Measurements from ENCODE around the gene GSX2. TPM values are rescaled to one million over a fixed set of nuclear protein-coding genes. Genes with fewer than 3 reads are reported as not detected.

GSX2 gene
- total and polyA plus RNA-seq, 2 donors, result not detected

DNA sequence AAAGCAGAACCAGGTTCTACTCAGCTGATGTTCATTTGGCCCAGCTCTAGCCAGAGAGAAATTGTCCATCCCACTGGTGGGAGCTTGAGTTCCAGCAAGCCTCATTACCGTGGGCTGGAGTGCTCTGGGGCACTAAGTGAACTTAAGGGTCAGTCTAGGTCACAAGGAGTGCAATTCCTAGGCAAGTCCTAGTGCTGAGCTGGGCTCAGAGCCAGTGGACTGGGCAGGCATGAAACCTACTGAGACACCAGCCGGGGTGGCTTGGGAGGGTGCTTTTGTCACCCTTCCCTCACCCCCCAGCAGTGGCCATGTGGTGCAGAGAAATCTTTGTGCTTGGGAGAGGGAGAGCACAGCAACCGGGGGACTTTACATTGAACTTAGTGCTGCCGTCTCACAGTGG lies 39.4 kb downstream of the GSX2 start:
- WGBS, result 56% methylated on average over 4 of the region's 4 CpGs
- H3K27ac ChIP-seq (ENCODE audit: low read depth), result no peak overlapping the region
- no peaks in the 10 kb centered on the region for H3K36me3 ChIP-seq (ENCODE audit: insufficient read depth)
- no peaks in the 10 kb centered on the region for H3K4me1 ChIP-seq (ENCODE audit: insufficient read depth)
- DNase-seq (ENCODE audit: extremely low spot score), result no peak
- no peak overlapping the region for H3K4me3 ChIP-seq (ENCODE audit: low read depth, low read length)

DNA sequence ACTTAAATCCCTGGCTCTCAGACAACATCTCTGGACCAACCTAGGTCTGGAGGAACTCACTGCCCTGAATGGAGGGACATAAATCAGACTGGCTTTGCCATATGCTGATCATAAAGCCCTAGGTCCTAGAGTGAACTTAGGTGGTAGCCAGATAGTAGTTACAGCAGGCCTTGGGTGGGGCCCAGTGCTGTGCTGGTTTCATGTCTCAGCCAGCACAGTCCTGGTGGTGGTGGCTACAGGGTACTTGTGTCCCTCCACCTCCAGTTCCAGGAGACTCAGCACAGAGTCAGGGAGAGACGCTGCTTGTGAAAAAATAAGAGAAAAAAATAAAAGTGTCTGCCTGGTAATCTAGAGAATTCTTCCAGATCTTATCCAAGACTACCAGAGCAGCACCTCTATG lies 40.3 kb downstream of the GSX2 start:
- Histone ChIP-seq H3K4me1 (ENCODE audit: insufficient read depth) (no peaks in the 10 kb centered on the region), H3K4me3 (ENCODE audit: low read depth, low read length) (no peak overlapping the region), H3K27ac (ENCODE audit: low read depth) (no peak overlapping the region), H3K36me3 (ENCODE audit: insufficient read depth) (no peaks in the 10 kb centered on the region)
- 96% methylated on average over 1 of the region's 1 CpG for WGBS
- DNase-seq (ENCODE audit: extremely low spot score), result no peak

DNA sequence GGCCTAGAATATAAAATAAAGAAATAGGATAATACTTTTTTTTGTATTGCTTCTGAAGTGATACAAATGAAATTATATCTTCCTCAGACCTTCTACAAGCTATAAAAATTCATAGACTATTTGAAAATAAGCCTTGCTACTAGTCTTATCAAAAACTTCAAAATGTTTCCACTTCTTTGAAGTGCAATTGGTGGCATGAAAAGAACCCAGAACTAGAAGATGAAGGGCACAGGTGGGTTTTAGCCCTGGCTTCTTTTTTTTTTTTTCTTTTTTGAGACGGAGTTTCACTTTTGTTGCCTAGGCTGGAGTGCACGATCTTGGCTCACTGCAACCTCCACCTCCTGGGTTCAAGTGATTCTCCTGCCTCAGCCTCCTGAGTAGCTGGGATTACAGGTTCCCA lies 44.2 kb downstream of the GSX2 start:
- Histone ChIP-seq H3K27ac (ENCODE audit: low read depth) (no peak overlapping the region), H3K4me3 (ENCODE audit: low read depth, low read length) (no peak overlapping the region), H3K4me1 (ENCODE audit: insufficient read depth) (no peaks in the 10 kb centered on the region), H3K36me3 (ENCODE audit: insufficient read depth) (no peaks in the 10 kb centered on the region)
- DNase-seq (ENCODE audit: extremely low spot score), result no peak
- WGBS, result 90% methylated on average over 2 of the region's 2 CpGs

DNA sequence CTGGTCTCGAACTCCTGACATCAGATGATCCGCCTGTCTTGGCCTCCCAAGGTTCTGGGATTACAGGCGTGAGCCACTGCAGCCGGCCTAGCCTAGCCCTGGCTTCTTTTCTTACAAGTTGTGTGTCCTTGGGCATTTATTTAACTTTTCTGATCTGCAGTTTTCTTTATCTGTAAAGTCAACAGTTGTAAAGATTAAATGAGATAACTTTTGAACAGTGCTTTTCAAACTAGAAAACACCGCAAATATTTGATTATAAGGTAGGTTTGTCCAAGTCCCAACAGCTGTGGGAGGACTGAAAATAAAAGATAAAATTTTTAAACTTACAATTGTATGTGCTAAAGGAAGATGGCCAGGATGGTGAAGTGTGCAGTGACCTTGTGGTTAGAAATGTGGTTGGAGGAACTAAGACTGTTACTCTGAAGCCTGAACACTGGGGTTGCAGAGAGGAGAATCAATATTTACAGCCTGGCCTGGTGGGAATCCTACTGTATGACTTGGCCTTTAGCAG lies 44.8 kb downstream of the GSX2 start:
- 60% methylated on average over 5 of the region's 5 CpGs for WGBS
- DNase-seq (ENCODE audit: extremely low spot score), result no peak
- Histone ChIP-seq H3K4me1 (ENCODE audit: insufficient read depth) (no peaks in the 10 kb centered on the region), H3K4me3 (ENCODE audit: low read depth, low read length) (no peak overlapping the region), H3K36me3 (ENCODE audit: insufficient read depth) (no peaks in the 10 kb centered on the region), H3K27ac (ENCODE audit: low read depth) (no peak overlapping the region)

DNA sequence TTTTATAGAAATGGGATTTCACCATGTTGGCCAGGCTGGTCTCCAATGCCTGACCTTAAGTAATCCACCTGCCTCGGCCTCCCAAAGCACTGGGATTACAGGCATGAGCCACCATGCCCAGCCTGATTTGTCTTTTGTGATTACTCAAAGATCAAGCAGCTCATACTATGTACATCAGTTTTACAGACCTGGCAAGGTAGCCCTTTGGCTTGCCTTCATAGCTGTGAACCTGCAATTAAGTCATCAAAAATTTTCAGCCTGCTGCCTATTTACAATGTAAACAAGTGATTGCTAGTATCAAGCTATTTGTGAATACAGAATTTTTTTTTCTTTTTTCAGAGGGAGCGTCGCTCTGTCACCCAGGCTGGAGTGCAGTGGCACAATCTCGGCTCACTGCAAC lies 46.2 kb downstream of the GSX2 start:
- no peak overlapping the region for H3K4me3 ChIP-seq (ENCODE audit: low read depth, low read length)
- 87% methylated on average over 4 of the region's 4 CpGs for WGBS
- no peak for DNase-seq (ENCODE audit: extremely low spot score)
- H3K4me1 ChIP-seq (ENCODE audit: insufficient read depth), result no peaks in the 10 kb centered on the region
- H3K27ac ChIP-seq (ENCODE audit: low read depth), result no peak overlapping the region
- H3K36me3 ChIP-seq (ENCODE audit: insufficient read depth), result no peaks in the 10 kb centered on the region

DNA sequence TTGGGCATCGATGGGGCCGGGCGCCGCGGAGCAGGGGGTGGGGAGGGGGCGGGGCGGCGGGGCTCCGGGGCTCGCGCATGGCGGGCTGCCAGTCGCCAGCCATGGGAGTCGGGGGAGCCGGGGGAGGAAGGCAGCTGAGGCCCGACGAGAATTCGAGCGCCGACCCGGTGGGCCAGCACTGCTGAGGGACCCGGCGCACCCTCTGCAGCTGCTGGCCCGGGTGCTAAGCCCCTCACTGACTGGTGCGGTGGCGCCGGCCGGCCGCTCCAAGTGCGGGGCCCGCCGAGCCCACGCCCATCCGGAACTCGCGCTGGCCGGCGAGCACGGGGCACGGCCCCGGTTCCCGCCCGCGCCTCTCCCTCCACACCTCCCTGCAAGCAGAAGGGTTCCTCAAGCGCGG lies 49.4 kb downstream of the GSX2 start:
- Histone ChIP-seq H3K36me3 (ENCODE audit: insufficient read depth) (no peaks in the 10 kb centered on the region), H3K4me1 (ENCODE audit: insufficient read depth) (no peaks in the 10 kb centered on the region), H3K4me3 (ENCODE audit: low read depth, low read length) (no peak overlapping the region), H3K27ac (ENCODE audit: low read depth) (no peak overlapping the region)
- 69% methylated on average over 46 of the region's 46 CpGs for WGBS
- no peak for DNase-seq (ENCODE audit: extremely low spot score)

Small RNA genes within 50 kb of the gene (small RNA-seq; reads per million reads assigned to genes)
- gene AC110792.1, result not detected

Other genes starting within 250 kb of the GSX2 start
- 39.5 TPM for gene CHIC2, start 35.6 kb upstream of the GSX2 start, total RNA-seq
- 27.3 TPM for gene CHIC2, start 35.6 kb upstream of the GSX2 start, polyA plus RNA-seq
- gene PDGFRA, start 129.1 kb downstream of the GSX2 start, total RNA-seq, result 254 TPM
- 189 TPM for gene PDGFRA, start 129.1 kb downstream of the GSX2 start, polyA plus RNA-seq